Measurements from ENCODE around the gene SLC30A5. TPM values are rescaled to one million over a fixed set of nuclear protein-coding genes. Genes with fewer than 3 reads are reported as not detected.
"Not testable (repeated sequence)": the region's sequence is repeated elsewhere in the genome, so short reads cannot be mapped to it uniquely, and the experiment has no call there.

The SLC30A5 gene
- total RNA-seq, 1 donor from 2014 or later: 57.5 TPM

DNA sequence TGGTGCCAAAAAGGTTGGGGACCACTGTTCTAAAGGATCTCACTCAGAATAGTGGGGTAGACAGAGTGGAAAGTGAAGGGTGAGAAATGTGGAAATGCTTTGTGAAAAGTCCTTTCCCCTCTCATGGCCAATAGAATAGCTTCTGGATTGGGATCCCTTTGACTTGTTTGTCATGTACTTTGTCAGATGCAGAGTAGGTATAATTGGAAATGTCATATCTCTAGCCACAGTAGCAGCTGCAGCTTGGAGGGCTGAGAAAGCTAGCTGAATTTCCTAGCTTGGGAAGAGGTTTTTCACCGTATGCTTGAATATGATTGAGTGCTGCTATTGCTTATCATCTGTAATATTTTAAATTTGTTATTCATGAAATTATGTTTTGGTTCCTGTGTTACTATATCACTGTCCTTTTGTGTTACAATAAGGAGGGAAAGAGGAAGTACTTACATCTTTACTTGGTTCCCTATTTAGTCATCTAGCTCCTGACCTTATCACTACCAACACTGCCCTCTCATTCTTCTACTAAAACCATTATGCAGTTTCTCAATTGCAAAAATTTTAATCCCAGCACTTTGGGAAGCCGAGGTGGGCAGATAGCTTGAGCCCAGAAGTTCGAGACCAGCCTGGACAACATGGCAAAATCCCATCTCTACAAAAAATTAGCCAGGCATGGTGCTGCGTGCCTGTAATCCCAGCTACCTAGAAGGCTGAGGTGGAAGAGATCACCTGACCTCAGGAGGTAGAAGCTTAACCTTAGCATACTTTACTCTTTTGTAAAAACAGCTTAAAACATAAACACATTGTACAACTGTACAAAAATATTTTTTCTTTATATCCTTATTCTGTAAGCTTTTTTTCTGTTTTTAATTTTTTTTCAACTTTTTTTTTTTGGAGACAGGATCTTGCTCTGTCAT, 12.4 kb downstream of the SLC30A5 start:
- no peaks in the 10 kb centered on the region for H3K4me1 Mint-ChIP-seq
- H3K9me3 Mint-ChIP-seq: peaks cover 13% of the 10 kb centered on the region
- no peak overlapping the region for H3K4me3 Mint-ChIP-seq
- H3K27ac Mint-ChIP-seq: no peak overlapping the region
- no peaks in the 10 kb centered on the region for H3K27me3 Mint-ChIP-seq (ENCODE audit: low read depth)
- TF ChIP-seq CTCF (IDR thresholded peaks at IDR 0.05; ENCODE audit: unreplicated experiment): no peak
- H3K36me3 Mint-ChIP-seq: peaks cover 48% of the 10 kb centered on the region
- no peak for DNase-seq (ENCODE audit: low spot score in 2 of 2, unreplicated experiment in 2 of 2)

GRCh38 chr5:69108367-69108766, 14.6 kb downstream of the SLC30A5 start:
- DNase-seq (ENCODE audit: low spot score in 2 of 2, unreplicated experiment in 2 of 2); H3K4me3 Mint-ChIP-seq; H3K4me1 Mint-ChIP-seq; H3K27ac Mint-ChIP-seq; H3K27me3 Mint-ChIP-seq (ENCODE audit: low read depth): not testable (repeated sequence)
- Mint-ChIP-seq H3K36me3 (peaks cover 46% of the 10 kb centered on the region), H3K9me3 (peaks cover 13% of the 10 kb centered on the region)

GRCh38 chr5:69113851-69114250, 20.0 kb downstream of the SLC30A5 start:
- TF ChIP-seq CTCF (IDR thresholded peaks at IDR 0.05; ENCODE audit: unreplicated experiment): no peak
- no peak overlapping the region for H3K4me3 Mint-ChIP-seq

DNA sequence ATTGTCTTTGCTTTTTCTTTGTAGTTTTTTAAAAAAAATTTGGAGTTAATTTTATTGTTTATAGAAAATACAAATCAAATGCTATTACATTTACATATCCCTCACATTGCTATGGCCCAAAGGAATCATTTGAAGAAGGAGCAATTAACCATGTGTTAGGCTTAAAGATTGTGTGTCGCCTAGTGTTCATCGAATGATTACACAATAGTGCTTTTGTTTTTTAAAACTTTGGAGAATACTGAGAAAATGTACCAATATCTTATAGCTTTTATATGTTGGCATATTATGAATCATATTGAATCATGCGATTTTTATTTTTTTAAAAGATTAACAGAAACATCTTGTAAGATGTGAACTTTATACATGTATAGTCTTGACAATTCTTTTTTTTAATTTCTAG, 21.7 kb downstream of the SLC30A5 start:
- Mint-ChIP-seq H3K27me3 (ENCODE audit: low read depth) (no peaks in the 10 kb centered on the region), H3K4me3 (no peak overlapping the region), H3K27ac (no peak overlapping the region), H3K9me3 (no peaks in the 10 kb centered on the region), H3K4me1 (no peaks in the 10 kb centered on the region), H3K36me3 (peaks cover 22% of the 10 kb centered on the region)
- TF ChIP-seq CTCF (IDR thresholded peaks at IDR 0.05; ENCODE audit: unreplicated experiment): no peak
- no peak for DNase-seq (ENCODE audit: low spot score in 2 of 2, unreplicated experiment in 2 of 2)

More at GRCh38 chr5:69113851-69114250, 20.0 kb downstream of the SLC30A5 start:
- Mint-ChIP-seq H3K9me3 (peaks cover 13% of the 10 kb centered on the region), H3K4me1 (no peaks in the 10 kb centered on the region), H3K36me3 (peaks cover 30% of the 10 kb centered on the region), H3K27me3 (ENCODE audit: low read depth) (no peaks in the 10 kb centered on the region), H3K27ac (no peak overlapping the region)
- no peak for DNase-seq (ENCODE audit: low spot score in 2 of 2, unreplicated experiment in 2 of 2)

- Mint-ChIP-seq H3K4me1 (no peaks in the 10 kb centered on the region), H3K27me3 (ENCODE audit: low read depth) (no peaks in the 10 kb centered on the region), H3K27ac (no peak overlapping the region), H3K36me3 (peaks cover 33% of the 10 kb centered on the region), H3K4me3 (no peak overlapping the region), H3K9me3 (no peaks in the 10 kb centered on the region)
- no peak for TF ChIP-seq CTCF (IDR thresholded peaks at IDR 0.05; ENCODE audit: unreplicated experiment)
- no peak for DNase-seq (ENCODE audit: low spot score in 2 of 2, unreplicated experiment in 2 of 2)
Measured at GRCh38 chr5:69129413-69129812, 35.6 kb downstream of the SLC30A5 start.

DNA sequence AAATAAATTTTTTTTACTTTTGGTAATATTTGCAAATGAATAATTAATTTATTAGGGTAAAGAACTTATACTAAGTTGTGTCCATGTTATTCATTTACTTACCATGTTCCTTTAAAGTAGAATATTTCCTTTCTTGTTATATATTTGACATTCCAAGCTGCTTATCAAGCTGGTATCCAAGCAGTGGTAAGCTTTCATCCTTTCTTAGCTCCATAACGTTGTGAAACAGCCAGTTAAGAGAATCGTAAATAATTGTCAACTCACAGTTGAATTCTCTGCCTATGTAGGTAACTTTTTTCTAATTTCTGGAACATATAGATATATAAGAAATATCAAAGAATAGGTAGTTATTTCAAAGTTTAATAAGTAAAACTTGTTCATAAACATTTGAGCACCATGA, 36.4 kb downstream of the SLC30A5 start:
- no peaks in the 10 kb centered on the region for H3K4me1 Mint-ChIP-seq
- DNase-seq (ENCODE audit: low spot score in 2 of 2, unreplicated experiment in 2 of 2): no peak
- H3K36me3 Mint-ChIP-seq: peaks cover 34% of the 10 kb centered on the region
- H3K27me3 Mint-ChIP-seq (ENCODE audit: low read depth): no peaks in the 10 kb centered on the region
- H3K4me3 Mint-ChIP-seq: no peak overlapping the region
- H3K9me3 Mint-ChIP-seq: no peaks in the 10 kb centered on the region
- no peak for TF ChIP-seq CTCF (IDR thresholded peaks at IDR 0.05; ENCODE audit: unreplicated experiment)
- H3K27ac Mint-ChIP-seq: no peak overlapping the region

Measured in mesothelial cell of epicardium (in vitro differentiated cells).